Esophagus muscularis mucosa (tissue), 4 donors: ENCODE results near the gene MIPOL1. TPM values are rescaled to one million over a fixed set of nuclear protein-coding genes. Genes with fewer than 3 reads are reported as not detected.
"Not testable (repeated sequence)": the region's sequence is repeated elsewhere in the genome, so short reads cannot be mapped to it uniquely, and the experiment has no call there.

Experiments
- DNase-seq: peaks from one replicate; pipeline ENCODE4 v3.0.0-alpha.2; 2017; ENCODE audit errors: extremely low spot score
- H3K27ac ChIP-seq, 4 donors: fragments of 200-600 bp; sonication (generic); replicated peaks in 1 of 4; 1 replicate in 3 of 4; 2 replicates in 1 of 4; pipeline ENCODE4 v1.5.1; 2016 to 2019; ENCODE audit warnings: mild to moderate bottlenecking in 1 of 4
- H3K27me3 ChIP-seq, 4 donors: fragments of 200-600 bp; sonication (generic); one replicate each; pipeline versions ENCODE4 v1.5.1 to v1.6.0; 2016 to 2019
- H3K36me3 ChIP-seq, 4 donors: fragments of 200-600 bp; sonication (generic); one replicate each; pipeline ENCODE4 v1.5.1; 2016 to 2019
- H3K4me1 ChIP-seq, 4 donors: fragments of 200-600 bp; sonication (generic); one replicate each; pipeline ENCODE4 v1.5.1; 2016 to 2019
- H3K4me3 ChIP-seq, 4 donors: fragments of 200-600 bp; sonication (generic); 1 replicate in 2 of 4; 2 replicates in 2 of 4; pipeline ENCODE4 v1.5.1; 2016 to 2019; ENCODE audit warnings: mild to moderate bottlenecking in 4 of 4, moderate library complexity in 1 of 4
- H3K9me3 ChIP-seq, 4 donors: fragments of 200-600 bp; sonication (generic); 1 replicate in 3 of 4; 2 replicates in 1 of 4; pipeline ENCODE4 v1.5.1; 2016 to 2019
- CTCF ChIP-seq, 3 experiments: fragments of 200-600 bp in 2 of 3; fragments of 450-650 bp in 1 of 3; sonication (generic) in 2 of 3; IDR thresholded peaks; one replicate each; pipeline ENCODE4 v1.5.1; 2017 to 2019; ENCODE audit warnings: antibody characterized with exemption in 3 of 3, mild to moderate bottlenecking in 2 of 3, moderate library complexity in 1 of 3
- EP300 ChIP-seq: sonication (generic); formaldehyde crosslinking; IDR thresholded peaks from one replicate; pipeline ENCODE4 v1.6.1; 2017; ENCODE audit warnings: antibody characterized with exemption
- POLR2A ChIP-seq: fragments of 450-650 bp; IDR thresholded peaks from one replicate; pipeline ENCODE4 v1.6.1; 2017; ENCODE audit warnings: antibody characterized with exemption, moderate library complexity, mild to moderate bottlenecking, low read depth
- POLR2AphosphoS5 ChIP-seq, 2 donors: sonication (generic); formaldehyde crosslinking; IDR thresholded peaks; one replicate each; pipeline ENCODE4 v1.6.1; 2017; ENCODE audit warnings: antibody characterized with exemption in 2 of 2
- WGBS: methylation state at CpG from one replicate; pipeline ENCODE4 v1.1.5; 2018; 5-methylcytosine and 5-hydroxymethylcytosine counted together
- intact Hi-C: fragments of 100-400 bp; cut with DNase I; formaldehyde crosslinking; loops from one replicate; pipeline ENCODE4 v1.15.1; 2023
- total RNA-seq, 4 donors: library from RNA; depleted of rRNA; stranded (reverse); fragments of >200 nt; gene quantifications; one replicate each; pipeline versions ENCODE4 v1.1.0 to v1.2.1, GENCODE V29; 2016

MIPOL1 gene
- total RNA-seq, 4 donors from 2014 or later = 6.5 to 21.2 (median 10.4) TPM

DNA sequence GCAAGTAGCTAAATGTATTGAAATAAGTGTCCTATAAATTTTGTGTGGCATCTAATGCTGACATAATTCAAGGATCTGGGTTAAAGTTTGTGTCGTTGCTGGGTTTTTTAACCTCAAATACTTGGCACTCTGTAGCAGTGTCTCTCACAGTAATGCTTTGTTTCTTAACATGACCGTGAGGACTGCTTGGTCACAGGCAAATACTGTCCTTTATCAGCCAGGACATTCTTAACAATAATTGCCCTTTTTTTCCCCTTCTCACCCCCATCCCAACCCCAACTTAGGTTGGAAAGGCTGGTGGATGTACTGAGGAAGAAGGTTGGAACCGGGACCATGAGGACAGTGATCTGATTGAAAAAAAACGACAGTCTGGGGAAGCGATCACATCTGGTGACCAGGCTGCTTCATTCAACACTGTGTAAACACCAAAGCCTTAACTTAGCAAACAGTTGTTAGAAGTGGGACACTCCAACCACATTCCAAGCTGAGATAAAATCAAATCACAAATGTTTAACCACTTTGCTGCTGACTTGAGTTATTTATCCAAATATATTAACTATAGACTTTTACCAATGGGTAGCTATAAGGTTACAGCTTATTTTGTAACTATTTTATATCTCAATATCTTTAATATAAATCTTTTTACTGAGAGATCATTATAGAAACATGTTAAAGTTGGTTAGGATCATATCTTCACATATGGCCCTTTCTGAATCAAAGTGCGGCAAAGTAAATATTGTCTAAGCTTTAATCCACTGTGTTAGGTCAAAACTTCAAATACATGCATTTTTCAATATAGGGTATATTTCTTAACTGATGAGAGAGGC lies 349.1 kb downstream of the MIPOL1 start:
- DNase-seq = no peak
- TF ChIP-seq POLR2AphosphoS5 (IDR thresholded peaks at IDR 0.05) (no peak), POLR2A (no peak), EP300 (no peak), CTCF (IDR thresholded peaks at IDR 0.05) (no peak)
- no peaks in the 10 kb centered on the region for H3K27me3 ChIP-seq
- H3K4me3 ChIP-seq = no peak overlapping the region
- intact Hi-C loops = no loop called here
- 57% methylated on average over 6 of the region's 6 CpGs for WGBS
- H3K4me1 ChIP-seq = no peaks in the 10 kb centered on the region
- no peaks in the 10 kb centered on the region for H3K9me3 ChIP-seq
- no peaks in the 10 kb centered on the region for H3K36me3 ChIP-seq
- no peak overlapping the region for H3K27ac ChIP-seq

- intact Hi-C loops = no loop called here
- 41% methylated on average over 5 of the region's 5 CpGs for WGBS
- H3K36me3 ChIP-seq = no peaks in the 10 kb centered on the region
- no peaks in the 10 kb centered on the region for H3K4me1 ChIP-seq
- no peaks in the 10 kb centered on the region for H3K27me3 ChIP-seq
- no peak overlapping the region for H3K4me3 ChIP-seq
- peaks cover 0 to 10% (median 5%) of the 10 kb centered on the region in 4 donors for H3K9me3 ChIP-seq
- TF ChIP-seq CTCF (IDR thresholded peaks at IDR 0.05) (no peak), POLR2AphosphoS5 (IDR thresholded peaks at IDR 0.05) (no peak), EP300 (no peak), POLR2A (no peak)
- DNase-seq = no peak
- no peak overlapping the region for H3K27ac ChIP-seq
Measured at GRCh38 chr14:37550511-37550910, 352.8 kb downstream of the MIPOL1 start.

GRCh38 chr14:37551119-37551518 lies 353.4 kb downstream of the MIPOL1 start:
- Histone ChIP-seq H3K4me1 (no peaks in the 10 kb centered on the region), H3K4me3 (no peak overlapping the region), H3K9me3 (peaks cover 0 to 10% (median 5%) of the 10 kb centered on the region in 4 donors), H3K36me3 (no peaks in the 10 kb centered on the region), H3K27ac (no peak overlapping the region), H3K27me3 (no peaks in the 10 kb centered on the region)
- TF ChIP-seq POLR2AphosphoS5 (IDR thresholded peaks at IDR 0.05) = no peak
- TF ChIP-seq POLR2A = no peak
- TF ChIP-seq CTCF (IDR thresholded peaks at IDR 0.05) = no peak
- no peak for TF ChIP-seq EP300
- no peak for DNase-seq
- intact Hi-C loops = no loop called here
- 94% methylated on average over 1 of the region's 1 CpG for WGBS

DNA sequence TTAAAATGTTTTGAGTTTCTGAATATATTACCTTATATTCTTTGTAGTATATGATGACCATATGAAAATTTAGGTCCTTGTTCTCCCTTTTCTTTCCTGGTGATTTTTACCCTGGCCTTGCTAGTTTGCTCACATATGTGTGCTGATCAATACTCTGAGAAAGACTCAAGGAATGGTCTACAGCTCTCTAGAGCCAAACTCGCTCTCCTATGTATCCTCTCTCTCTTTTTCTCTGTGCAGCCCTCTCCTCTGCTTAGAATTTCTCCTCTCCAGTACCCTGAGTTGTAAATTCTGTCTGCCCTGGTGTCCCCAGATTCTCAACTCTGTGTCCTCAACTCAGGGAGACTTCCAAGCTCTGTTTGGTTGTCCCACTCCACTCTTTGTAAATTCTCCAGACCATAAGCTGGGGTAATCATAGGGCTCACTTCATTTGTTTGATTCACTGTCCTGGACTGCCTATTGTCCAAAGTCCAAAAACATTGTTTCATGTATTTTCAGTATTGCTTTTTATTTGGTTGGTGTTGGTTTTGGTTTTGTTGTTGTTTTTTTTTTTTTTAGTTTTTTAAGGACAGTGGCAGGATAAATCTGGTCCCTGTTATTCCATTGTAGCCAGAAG lies 356.3 kb downstream of the MIPOL1 start:
- Histone ChIP-seq H3K4me1 (no peaks in the 10 kb centered on the region), H3K9me3 (peaks cover 0 to 10% (median 5%) of the 10 kb centered on the region in 4 donors), H3K27me3 (no peaks in the 10 kb centered on the region), H3K4me3 (no peak overlapping the region), H3K27ac (no peak overlapping the region), H3K36me3 (no peaks in the 10 kb centered on the region)
- 95% methylated on average over 1 of the region's 1 CpG for WGBS
- intact Hi-C loops = no loop called here
- DNase-seq = no peak
- no peak for TF ChIP-seq POLR2AphosphoS5 (IDR thresholded peaks at IDR 0.05)

- peaks cover 0 to 10% (median 5%) of the 10 kb centered on the region in 4 donors for H3K9me3 ChIP-seq
- intact Hi-C loops = not testable (repeated sequence)
Measured at GRCh38 chr14:37555596-37555995, 357.9 kb downstream of the MIPOL1 start.

More at GRCh38 chr14:37555596-37555995, 357.9 kb downstream of the MIPOL1 start:
- not testable (repeated sequence) for H3K4me1 ChIP-seq, DNase-seq, H3K27me3 ChIP-seq, H3K4me3 ChIP-seq, H3K27ac ChIP-seq, H3K36me3 ChIP-seq
- WGBS = no CpG with 5 or more reads among the region's 33 CpGs
